ENCODE results near the gene GHRHR. TPM values are rescaled to one million over a fixed set of nuclear protein-coding genes. Genes with fewer than 3 reads are reported as not detected.

The GHRHR gene
- total and polyA plus RNA-seq, 10 of the 15 experiments (the other 5 are each of a cell fraction or from before 2014, with no cell fraction given) = not detected

GRCh38 chr7:31017721-31018120 is 54.0 kb downstream of the GHRHR start:
- TF ChIP-seq NFYA (IDR thresholded peaks at IDR 0.05; ENCODE audit: borderline replicate concordance, low read depth, low read length) = no peak
- no peak overlapping the region for H3K9ac ChIP-seq (ENCODE audit: control insufficient read depth, insufficient read depth, low read length)
- H3K4me3 ChIP-seq = no peak overlapping the region
- DNase-seq (ENCODE audit: low read depth, low spot score) = no peak
- no peaks in the 10 kb centered on the region for H3K9me3 ChIP-seq (replicated peaks; ENCODE audit: control insufficient read depth, insufficient read depth, low read length)
- 44% methylated on average over 5 of the region's 5 CpGs for WGBS (ENCODE audit: insufficient coverage, insufficient replicate concordance, low lambda C conversion rate, missing lambda C conversion rate)
- no TSS peak for BruUV-seq (replicated peaks)
- intact Hi-C loops (cut with micrococcal nuclease; ENCODE audit: unreplicated experiment) (no loop called here), in situ Hi-C loops (cut with MboI) (no loop called here)
- ChIA-PET SMC1A (ENCODE audit: uncharacterized antibody, unreplicated experiment) (interaction anchor here (0.6 kb wide), 1 partner anchor 108 kb away, joined by 3 read pairs; no protein-coding TSS in a partner anchor), CTCF (no interaction called here), POLR2A (no interaction called here), RAD21 (ENCODE audit: unreplicated experiment) (no interaction called here)
- no peak overlapping the region for H3K27ac ChIP-seq (ENCODE audit: control insufficient read depth, insufficient read depth)
- no peaks in the 10 kb centered on the region for H3K36me3 ChIP-seq (ENCODE audit: control insufficient read depth in 2 of 2, insufficient read depth in 2 of 2, low read length in 1 of 2)
- H4K20me1 ChIP-seq (ENCODE audit: control insufficient read depth, insufficient read depth) = no peaks in the 10 kb centered on the region
- no peak for FAIRE-seq
- no peak overlapping the region for H3K4me2 ChIP-seq (ENCODE audit: control insufficient read depth, insufficient read depth)
- no peak overlapping the region for H2AFZ ChIP-seq (ENCODE audit: control insufficient read depth, low read depth, low read length)
- no peaks in the 10 kb centered on the region for H3K79me2 ChIP-seq (ENCODE audit: control insufficient read depth, insufficient read depth, low read length)
- no peaks in the 10 kb centered on the region for H3K4me1 ChIP-seq (ENCODE audit: control insufficient read depth, insufficient read depth, low read length)
- ATAC-seq = no peak
- no peaks in the 10 kb centered on the region; a peak in 1 of 4 replicates for H3K27me3 ChIP-seq (replicated peaks in 1 of 2; ENCODE audit: control insufficient read depth in 2 of 2, insufficient read depth in 2 of 2, low read length in 1 of 2)

DNA sequence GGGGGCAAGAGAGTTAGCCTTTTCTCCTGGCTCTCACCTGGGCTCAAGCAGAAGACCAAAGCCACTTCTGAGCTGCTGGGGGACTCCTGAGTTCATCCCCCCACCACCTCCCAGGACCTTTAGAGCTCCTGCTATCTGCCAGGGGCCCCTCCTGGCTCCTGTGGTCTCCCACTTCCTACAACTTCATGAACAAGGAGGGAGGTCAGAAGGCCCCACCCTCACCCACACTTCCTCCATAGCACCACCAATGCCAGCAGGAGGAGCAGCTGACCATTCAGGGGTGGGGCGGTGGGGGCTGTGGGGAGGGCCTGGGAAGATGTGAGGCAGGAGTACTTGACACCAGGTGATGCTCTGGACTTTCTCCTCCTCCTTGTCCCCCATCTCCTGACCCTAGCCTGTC is 55.8 kb downstream of the GHRHR start:
- Histone ChIP-seq H3K79me2 (ENCODE audit: control insufficient read depth, insufficient read depth, low read length) (no peaks in the 10 kb centered on the region), H3K9ac (ENCODE audit: control insufficient read depth, insufficient read depth, low read length) (no peak overlapping the region), H2AFZ (ENCODE audit: control insufficient read depth, low read depth, low read length) (no peak overlapping the region), H3K4me2 (ENCODE audit: control insufficient read depth, insufficient read depth) (no peak overlapping the region), H3K36me3 (ENCODE audit: control insufficient read depth in 2 of 2, insufficient read depth in 2 of 2, low read length in 1 of 2) (no peaks in the 10 kb centered on the region), H3K4me3 (no peak overlapping the region), H4K20me1 (ENCODE audit: control insufficient read depth, insufficient read depth) (no peaks in the 10 kb centered on the region), H3K27ac (ENCODE audit: control insufficient read depth, insufficient read depth) (no peak overlapping the region), H3K4me1 (ENCODE audit: control insufficient read depth, insufficient read depth, low read length) (no peaks in the 10 kb centered on the region; the same call in 1 of the 2 replicates), H3K27me3 (replicated peaks in 1 of 2; ENCODE audit: control insufficient read depth in 2 of 2, insufficient read depth in 2 of 2, low read length in 1 of 2) (no peaks in the 10 kb centered on the region), H3K9me3 (replicated peaks; ENCODE audit: control insufficient read depth, insufficient read depth, low read length) (no peaks in the 10 kb centered on the region; the same call in 2 of the 3 replicates)
- ATAC-seq (no peak), DNase-seq (ENCODE audit: low read depth, low spot score) (no peak), FAIRE-seq (no peak)
- ChIA-PET CTCF (interaction anchor here (1.1 to 1.3 kb wide), 2 partner anchors 35 to 38 kb away, joined by 3 read pairs; no protein-coding TSS in a partner anchor), POLR2A (no interaction called here), RAD21 (ENCODE audit: unreplicated experiment) (no interaction called here), SMC1A (ENCODE audit: uncharacterized antibody, unreplicated experiment) (no interaction called here)
- 0% methylated on average over 1 of the region's 1 CpG for WGBS (ENCODE audit: insufficient coverage, insufficient replicate concordance, low lambda C conversion rate, missing lambda C conversion rate)
- in situ Hi-C loops (cut with MboI) (no loop called here), intact Hi-C loops (cut with micrococcal nuclease; ENCODE audit: unreplicated experiment) (no loop called here)
- BruUV-seq (replicated peaks) = no TSS peak
- TF ChIP-seq RAD21 (IDR thresholded peaks at IDR 0.05; ENCODE audit: insufficient read depth, low read depth, low read length) (no peak), CREB1 (IDR thresholded peaks at IDR 0.05; ENCODE audit: low read depth) (no peak), SMAD1 (IDR thresholded peaks at IDR 0.05; ENCODE audit: low read depth, partially characterized antibody) (no peak)

Data from GM12878 (cell line).